ENCODE measurements around the gene CFAP92. TPM values are rescaled to one million over a fixed set of nuclear protein-coding genes. Genes with fewer than 3 reads are reported as not detected.

The CFAP92 gene
- total RNA-seq, 1 experiment from 2014 or later: 0.18 TPM

DNA sequence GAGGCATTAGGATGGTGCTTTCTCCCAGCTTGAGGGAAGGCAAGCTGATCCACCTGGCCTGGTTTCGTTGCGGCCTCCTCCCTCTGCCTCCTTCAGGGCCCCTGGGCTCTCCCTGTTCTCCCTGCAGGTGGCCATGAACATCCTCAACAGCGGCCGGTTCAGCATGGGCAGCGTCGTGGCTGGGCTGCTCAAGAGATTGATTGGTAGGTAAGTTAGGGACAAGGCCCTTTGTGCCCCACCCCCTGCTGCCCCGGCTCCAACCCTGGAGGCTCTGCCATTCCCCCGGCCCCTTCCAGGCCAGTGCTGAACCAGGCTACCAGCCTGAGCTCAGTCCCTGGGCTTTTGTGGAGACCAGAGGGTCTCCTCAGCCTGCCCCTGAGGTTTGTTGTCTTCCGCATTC lies 91.5 kb downstream of the CFAP92 start:
- no peaks in the 10 kb centered on the region for H3K9me3 ChIP-seq (ENCODE audit: control insufficient read depth, insufficient read depth, low read depth, low read length)
- BruUV-seq (replicated peaks): no TSS peak
- ChIA-PET CTCF (no interaction called here), POLR2A (interaction anchor here (0.6 kb wide), 1 partner anchor 406 kb away, joined by 3 read pairs; no protein-coding TSS in a partner anchor)
- intact Hi-C loops (cut with micrococcal nuclease; ENCODE audit: unreplicated experiment): no loop called here
- H3K36me3 ChIP-seq (ENCODE audit: control insufficient read depth, insufficient read depth, low read length): peaks cover 21% of the 10 kb centered on the region
- no peaks in the 10 kb centered on the region for H3K4me1 ChIP-seq (ENCODE audit: control insufficient read depth, insufficient read depth, low read length)
- in situ Hi-C loops (cut with HindIII; ENCODE audit: low pct_unique_long_range_greater_than_20kb, low sequenced_read_pairs): no loop called here
- H3K27me3 ChIP-seq (ENCODE audit: control insufficient read depth, insufficient read depth, low read length): no peaks in the 10 kb centered on the region
- H3K27ac ChIP-seq (ENCODE audit: low read length): no peak overlapping the region
- TF ChIP-seq SIN3A (IDR thresholded peaks at IDR 0.05; ENCODE audit: borderline replicate concordance, insufficient read depth, low read depth, low read length) (no peak), POLR2AphosphoS5 (IDR thresholded peaks at IDR 0.05; ENCODE audit: low read depth, low read length) (no peak), TCF7L2 (IDR thresholded peaks at IDR 0.05; ENCODE audit: low read depth, low read length) (no peak)
- TF ChIP-seq, protein P1, sequence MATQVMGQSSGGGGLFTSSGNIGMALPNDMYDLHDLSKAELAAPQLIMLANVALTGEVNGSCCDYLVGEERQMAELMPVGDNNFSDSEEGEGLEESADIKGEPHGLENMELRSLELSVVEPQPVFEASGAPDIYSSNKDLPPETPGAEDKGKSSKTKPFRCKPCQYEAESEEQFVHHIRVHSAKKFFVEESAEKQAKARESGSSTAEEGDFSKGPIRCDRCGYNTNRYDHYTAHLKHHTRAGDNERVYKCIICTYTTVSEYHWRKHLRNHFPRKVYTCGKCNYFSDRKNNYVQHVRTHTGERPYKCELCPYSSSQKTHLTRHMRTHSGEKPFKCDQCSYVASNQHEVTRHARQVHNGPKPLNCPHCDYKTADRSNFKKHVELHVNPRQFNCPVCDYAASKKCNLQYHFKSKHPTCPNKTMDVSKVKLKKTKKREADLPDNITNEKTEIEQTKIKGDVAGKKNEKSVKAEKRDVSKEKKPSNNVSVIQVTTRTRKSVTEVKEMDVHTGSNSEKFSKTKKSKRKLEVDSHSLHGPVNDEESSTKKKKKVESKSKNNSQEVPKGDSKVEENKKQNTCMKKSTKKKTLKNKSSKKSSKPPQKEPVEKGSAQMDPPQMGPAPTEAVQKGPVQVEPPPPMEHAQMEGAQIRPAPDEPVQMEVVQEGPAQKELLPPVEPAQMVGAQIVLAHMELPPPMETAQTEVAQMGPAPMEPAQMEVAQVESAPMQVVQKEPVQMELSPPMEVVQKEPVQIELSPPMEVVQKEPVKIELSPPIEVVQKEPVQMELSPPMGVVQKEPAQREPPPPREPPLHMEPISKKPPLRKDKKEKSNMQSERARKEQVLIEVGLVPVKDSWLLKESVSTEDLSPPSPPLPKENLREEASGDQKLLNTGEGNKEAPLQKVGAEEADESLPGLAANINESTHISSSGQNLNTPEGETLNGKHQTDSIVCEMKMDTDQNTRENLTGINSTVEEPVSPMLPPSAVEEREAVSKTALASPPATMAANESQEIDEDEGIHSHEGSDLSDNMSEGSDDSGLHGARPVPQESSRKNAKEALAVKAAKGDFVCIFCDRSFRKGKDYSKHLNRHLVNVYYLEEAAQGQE (IDR thresholded peaks at IDR 0.05; ENCODE audit: insufficient read depth in 1 of 2, low read depth in 2 of 2, low read length in 1 of 2): no peak
- no peak overlapping the region for H3K4me3 ChIP-seq (ENCODE audit: low read depth in 2 of 2, low read length in 2 of 2)
- DNase-seq (ENCODE audit: low read depth, low spot score) (no peak), ATAC-seq (no peak)

DNA sequence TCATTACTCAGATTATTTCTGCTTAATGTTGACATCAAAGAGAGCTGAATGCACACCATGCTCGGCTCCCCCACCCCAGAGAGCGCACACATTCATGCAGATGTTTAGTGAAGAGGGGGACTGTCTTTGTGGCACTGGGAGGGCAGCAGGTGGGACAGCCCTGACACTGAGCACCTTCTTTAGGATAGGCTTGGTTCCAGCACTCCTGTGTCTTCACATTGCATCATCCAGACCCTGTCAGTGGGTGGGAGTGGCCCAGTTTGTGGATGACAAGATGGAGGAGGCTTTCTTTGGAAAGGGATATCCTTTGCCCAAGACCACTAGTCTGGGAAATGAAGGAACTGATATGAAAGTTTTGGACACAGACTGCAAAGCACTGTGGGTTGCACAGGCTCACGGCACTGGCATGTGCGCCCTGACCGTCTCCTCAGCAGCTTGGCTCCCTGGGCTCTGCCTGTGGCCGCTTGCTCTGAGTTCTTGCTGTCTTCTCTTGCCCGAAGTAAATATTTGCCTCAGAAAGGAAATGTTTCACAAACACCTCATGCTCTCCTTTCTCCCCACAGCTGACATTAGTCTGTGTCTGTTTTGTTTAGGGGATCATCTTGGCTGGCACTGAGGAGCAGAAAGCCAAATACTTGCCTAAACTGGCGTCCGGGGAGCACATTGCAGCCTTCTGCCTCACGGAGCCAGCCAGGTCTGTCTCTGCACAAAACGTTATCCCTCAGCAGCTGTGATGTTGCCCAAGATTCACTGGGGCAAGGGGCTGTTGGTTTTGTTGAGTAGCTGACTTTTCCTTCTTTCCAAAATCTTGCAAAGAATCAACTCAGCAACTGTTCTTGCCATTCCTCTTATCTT lies 97.8 kb downstream of the CFAP92 start:
- BruUV-seq (replicated peaks): no TSS peak
- Histone ChIP-seq H3K36me3 (ENCODE audit: control insufficient read depth, insufficient read depth, low read length) (peaks cover 16% of the 10 kb centered on the region), H3K9me3 (ENCODE audit: control insufficient read depth, insufficient read depth, low read depth, low read length) (no peaks in the 10 kb centered on the region), H3K27me3 (ENCODE audit: control insufficient read depth, insufficient read depth, low read length) (no peaks in the 10 kb centered on the region), H3K27ac (ENCODE audit: low read length) (no peak overlapping the region), H3K4me3 (ENCODE audit: low read depth in 2 of 2, low read length in 2 of 2) (no peak overlapping the region), H3K4me1 (ENCODE audit: control insufficient read depth, insufficient read depth, low read length) (no peaks in the 10 kb centered on the region)
- intact Hi-C loops (cut with micrococcal nuclease; ENCODE audit: unreplicated experiment) (no loop called here), in situ Hi-C loops (cut with HindIII; ENCODE audit: low pct_unique_long_range_greater_than_20kb, low sequenced_read_pairs) (no loop called here)
- no peak for ATAC-seq
- DNase-seq (ENCODE audit: low read depth, low spot score): no peak
- ChIA-PET POLR2A (no interaction called here), CTCF (no interaction called here)
- TF ChIP-seq, protein P2, sequence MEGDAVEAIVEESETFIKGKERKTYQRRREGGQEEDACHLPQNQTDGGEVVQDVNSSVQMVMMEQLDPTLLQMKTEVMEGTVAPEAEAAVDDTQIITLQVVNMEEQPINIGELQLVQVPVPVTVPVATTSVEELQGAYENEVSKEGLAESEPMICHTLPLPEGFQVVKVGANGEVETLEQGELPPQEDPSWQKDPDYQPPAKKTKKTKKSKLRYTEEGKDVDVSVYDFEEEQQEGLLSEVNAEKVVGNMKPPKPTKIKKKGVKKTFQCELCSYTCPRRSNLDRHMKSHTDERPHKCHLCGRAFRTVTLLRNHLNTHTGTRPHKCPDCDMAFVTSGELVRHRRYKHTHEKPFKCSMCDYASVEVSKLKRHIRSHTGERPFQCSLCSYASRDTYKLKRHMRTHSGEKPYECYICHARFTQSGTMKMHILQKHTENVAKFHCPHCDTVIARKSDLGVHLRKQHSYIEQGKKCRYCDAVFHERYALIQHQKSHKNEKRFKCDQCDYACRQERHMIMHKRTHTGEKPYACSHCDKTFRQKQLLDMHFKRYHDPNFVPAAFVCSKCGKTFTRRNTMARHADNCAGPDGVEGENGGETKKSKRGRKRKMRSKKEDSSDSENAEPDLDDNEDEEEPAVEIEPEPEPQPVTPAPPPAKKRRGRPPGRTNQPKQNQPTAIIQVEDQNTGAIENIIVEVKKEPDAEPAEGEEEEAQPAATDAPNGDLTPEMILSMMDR (IDR thresholded peaks at IDR 0.05): no peak
- TF ChIP-seq, protein P1 (IDR thresholded peaks at IDR 0.05; ENCODE audit: insufficient read depth in 1 of 2, low read depth in 2 of 2, low read length in 1 of 2): no peak
- TF ChIP-seq POLR2AphosphoS5 (IDR thresholded peaks at IDR 0.05; ENCODE audit: low read depth, low read length) (no peak), SIN3A (IDR thresholded peaks at IDR 0.05; ENCODE audit: borderline replicate concordance, insufficient read depth, low read depth, low read length) (no peak), TCF7L2 (IDR thresholded peaks at IDR 0.05; ENCODE audit: low read depth, low read length) (no peak)

All from Panc1 (cell line).